ENCODE data around the gene CAPN3.

CAPN3 gene

GRCh38 chr15:42356851-42357250 lies 2.5 kb upstream of the CAPN3 start:
- no peak for DNase-seq (ENCODE audit: low spot score)

GRCh38 chr15:42358141-42358540 lies 1.2 kb upstream of the CAPN3 start:
- DNase-seq (ENCODE audit: low spot score): no peak

- no peak for DNase-seq (ENCODE audit: low spot score)
Observed at GRCh38 chr15:42359985-42360384, 684 bp downstream of the CAPN3 start.

- DNase-seq (ENCODE audit: low spot score): no peak
Observed at GRCh38 chr15:42360535-42361112, 1.3 kb downstream of the CAPN3 start.

GRCh38 chr15:42363487-42363886 lies 4.2 kb downstream of the CAPN3 start:
- DNase-seq (ENCODE audit: low spot score): no peak

- no peak for DNase-seq (ENCODE audit: low spot score)
Observed at GRCh38 chr15:42363942-42364341, 4.6 kb downstream of the CAPN3 start.

GRCh38 chr15:42364529-42364928 lies 5.2 kb downstream of the CAPN3 start:
- DNase-seq (ENCODE audit: low spot score): no peak

- DNase-seq (ENCODE audit: low spot score): no peak
Observed at GRCh38 chr15:42365921-42366550, 6.7 kb downstream of the CAPN3 start.

- no peak for DNase-seq (ENCODE audit: low spot score)
Observed at GRCh38 chr15:42367041-42367440, 7.7 kb downstream of the CAPN3 start.

- DNase-seq (ENCODE audit: low spot score): no peak
Observed at GRCh38 chr15:42368096-42368495, 8.8 kb downstream of the CAPN3 start.

GRCh38 chr15:42371096-42371495 lies 11.8 kb downstream of the CAPN3 start:
- no peak for DNase-seq (ENCODE audit: low spot score)

GRCh38 chr15:42373274-42373673 lies 14.0 kb downstream of the CAPN3 start:
- DNase-seq (ENCODE audit: low spot score): no peak

- no peak for DNase-seq (ENCODE audit: low spot score)
Observed at GRCh38 chr15:42373936-42374335, 14.6 kb downstream of the CAPN3 start.

GRCh38 chr15:42374810-42375209 lies 15.5 kb downstream of the CAPN3 start:
- no peak for DNase-seq (ENCODE audit: low spot score)

- no peak for DNase-seq (ENCODE audit: low spot score)
Observed at GRCh38 chr15:42375252-42375651, 16.0 kb downstream of the CAPN3 start.

- no peak for DNase-seq (ENCODE audit: low spot score)
Observed at GRCh38 chr15:42375941-42376340, 16.6 kb downstream of the CAPN3 start.

GRCh38 chr15:42378011-42378410 lies 18.7 kb downstream of the CAPN3 start:
- no peak for DNase-seq (ENCODE audit: low spot score)

GRCh38 chr15:42384597-42384996 lies 25.3 kb downstream of the CAPN3 start:
- DNase-seq (ENCODE audit: low spot score): no peak

- DNase-seq (ENCODE audit: low spot score): peak; percentile 35
Observed at GRCh38 chr15:42385206-42385979, 26.1 kb downstream of the CAPN3 start.

- DNase-seq (ENCODE audit: low spot score): no peak
Observed at GRCh38 chr15:42385980-42386700, 26.8 kb downstream of the CAPN3 start.

- no peak for DNase-seq (ENCODE audit: low spot score)
Observed at GRCh38 chr15:42387603-42388002, 28.3 kb downstream of the CAPN3 start.

GRCh38 chr15:42392309-42393024 lies 33.2 kb downstream of the CAPN3 start:
- DNase-seq (ENCODE audit: low spot score): peak; percentile 79

Measured in HuH-7 (cell line).